Activated CD8-positive, alpha-beta memory T cell treated with anti-CD3 and anti-CD28 coated beads for 24 hours (primary cell): Measurements from ENCODE around the gene ANTXR2.

Source experiments
- DNase-seq: peaks from one replicate; pipeline ENCODE4 v3.0.0-alpha.2; 2020

The ANTXR2 gene

DNA sequence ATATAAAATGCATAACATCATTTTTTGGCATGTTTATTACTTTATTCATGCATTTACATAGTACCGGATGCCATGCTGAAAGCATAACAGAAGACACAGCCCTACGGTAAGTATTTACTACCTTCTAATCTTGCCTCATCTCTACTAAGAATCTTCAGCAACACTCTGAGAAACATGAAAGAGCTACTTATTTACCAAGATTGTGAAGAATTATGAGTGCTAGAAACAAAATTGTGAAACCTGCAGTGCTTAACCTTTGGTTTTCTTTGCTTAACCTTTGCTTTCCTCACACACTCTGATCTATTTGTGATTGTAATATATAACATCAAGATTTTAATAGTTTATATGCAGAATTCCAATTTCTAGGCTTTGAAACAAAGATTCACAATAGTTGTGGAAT lies 7.4 kb downstream of the ANTXR2 start:
- no peak for DNase-seq

DNA sequence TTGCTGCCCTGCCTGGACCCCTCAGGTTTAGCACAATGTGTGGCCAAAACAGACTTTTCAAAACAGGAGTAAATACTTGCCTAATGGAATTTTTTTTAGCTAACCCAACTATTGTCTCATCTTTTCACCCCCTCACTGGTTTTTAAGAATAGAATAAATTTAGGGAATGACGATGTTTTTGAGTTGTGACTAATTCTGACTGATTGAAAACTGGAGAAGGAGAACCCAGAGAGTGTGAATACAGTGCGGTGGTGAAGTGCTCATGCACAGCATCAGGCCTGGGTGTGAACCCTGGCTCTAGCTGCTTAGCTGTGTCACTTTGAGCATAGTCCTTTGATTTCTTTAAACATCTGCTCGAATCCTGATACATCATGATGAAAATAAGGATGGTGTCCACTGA lies 10.5 kb downstream of the ANTXR2 start:
- DNase-seq: no peak

DNA sequence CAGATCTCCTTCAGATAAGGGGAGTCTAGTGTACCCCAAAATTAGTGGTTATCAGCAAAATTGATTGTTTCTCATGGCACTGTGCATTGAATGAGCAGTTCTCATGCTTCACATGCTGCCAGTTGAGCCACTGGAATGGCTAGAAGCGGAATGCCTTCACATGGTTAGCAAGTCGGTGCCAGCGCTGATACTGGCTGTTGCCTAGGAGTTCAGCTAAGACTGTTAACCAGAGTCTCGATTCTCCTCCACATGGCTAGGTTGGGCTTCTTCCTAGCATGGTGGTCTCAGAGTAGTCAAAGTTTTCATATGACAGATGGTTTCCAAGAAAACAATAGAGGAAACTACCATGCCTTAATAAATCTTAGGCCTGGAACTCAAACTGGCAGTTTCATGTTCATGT lies 12.2 kb downstream of the ANTXR2 start:
- DNase-seq: no peak

DNA sequence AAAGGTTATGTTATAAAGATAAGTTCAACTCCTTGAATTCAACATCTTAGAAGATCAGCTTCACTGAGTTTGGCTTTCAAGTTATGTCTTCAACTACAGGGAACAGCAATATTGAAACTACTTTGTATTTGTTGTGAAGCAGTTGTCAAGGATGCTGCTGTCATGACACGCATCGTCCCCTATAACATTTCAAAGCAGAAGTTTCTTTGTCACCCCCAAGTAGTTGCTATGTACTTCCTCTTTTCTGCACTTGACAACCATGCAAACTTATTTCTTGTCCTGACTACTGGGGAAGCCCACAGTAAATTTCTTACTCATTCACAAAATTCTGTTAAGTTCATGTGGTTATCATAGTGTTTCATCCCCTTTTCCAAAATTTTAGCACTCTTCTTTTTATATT lies 14.3 kb downstream of the ANTXR2 start:
- no peak for DNase-seq

DNA sequence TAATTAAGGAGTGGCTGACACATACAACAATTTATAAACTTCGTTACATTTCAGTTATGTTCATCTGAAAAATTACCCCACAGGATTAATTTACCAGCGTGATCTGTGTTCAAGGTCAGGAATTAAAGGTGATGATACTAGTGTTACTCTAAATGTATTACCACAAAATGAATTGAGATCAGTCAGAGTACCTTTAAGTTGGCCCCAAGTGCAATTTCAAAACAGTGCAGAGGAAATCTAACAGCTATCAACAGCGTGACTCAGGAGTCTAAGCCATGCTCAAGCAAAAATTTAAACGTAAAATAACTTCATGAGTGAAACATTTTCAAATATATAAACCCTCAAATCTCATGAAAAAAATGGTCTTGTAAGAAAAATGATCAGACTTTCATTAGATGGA lies 18.7 kb downstream of the ANTXR2 start:
- no peak for DNase-seq

DNA sequence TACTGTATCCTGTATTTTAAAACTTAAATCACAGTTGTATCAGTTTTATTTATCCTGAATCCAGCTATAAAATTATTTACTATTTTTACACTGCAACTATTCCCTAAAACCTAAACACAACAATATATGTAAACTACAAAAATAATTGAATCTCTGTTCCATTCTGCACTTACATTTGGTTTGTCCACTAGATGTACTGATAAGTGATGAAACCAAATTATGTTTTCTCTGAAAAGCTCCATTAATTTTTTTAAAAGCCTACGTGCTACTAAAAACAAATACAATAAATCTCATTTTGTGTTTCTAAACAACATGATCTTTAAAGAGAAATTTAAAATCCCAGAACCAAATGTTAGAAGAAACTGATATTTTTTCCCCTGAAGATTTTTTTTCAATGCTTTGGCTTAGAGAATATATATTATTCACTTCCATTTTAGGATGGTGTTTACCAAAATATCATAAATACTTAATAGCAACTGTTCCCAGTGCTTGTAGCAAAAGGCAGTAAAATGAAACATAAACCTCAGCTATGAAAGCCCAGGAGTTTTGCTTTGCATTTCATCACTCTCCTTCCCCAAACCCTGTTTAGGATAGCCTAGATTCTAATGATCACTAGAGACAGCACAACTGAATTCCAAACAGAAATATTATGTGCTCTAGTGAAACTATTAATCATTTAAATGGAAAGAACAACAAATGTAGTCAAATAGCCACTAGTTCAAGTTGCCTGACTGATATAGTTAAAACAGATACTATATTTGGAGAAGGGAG lies 19.7 kb downstream of the ANTXR2 start:
- no peak for DNase-seq

DNA sequence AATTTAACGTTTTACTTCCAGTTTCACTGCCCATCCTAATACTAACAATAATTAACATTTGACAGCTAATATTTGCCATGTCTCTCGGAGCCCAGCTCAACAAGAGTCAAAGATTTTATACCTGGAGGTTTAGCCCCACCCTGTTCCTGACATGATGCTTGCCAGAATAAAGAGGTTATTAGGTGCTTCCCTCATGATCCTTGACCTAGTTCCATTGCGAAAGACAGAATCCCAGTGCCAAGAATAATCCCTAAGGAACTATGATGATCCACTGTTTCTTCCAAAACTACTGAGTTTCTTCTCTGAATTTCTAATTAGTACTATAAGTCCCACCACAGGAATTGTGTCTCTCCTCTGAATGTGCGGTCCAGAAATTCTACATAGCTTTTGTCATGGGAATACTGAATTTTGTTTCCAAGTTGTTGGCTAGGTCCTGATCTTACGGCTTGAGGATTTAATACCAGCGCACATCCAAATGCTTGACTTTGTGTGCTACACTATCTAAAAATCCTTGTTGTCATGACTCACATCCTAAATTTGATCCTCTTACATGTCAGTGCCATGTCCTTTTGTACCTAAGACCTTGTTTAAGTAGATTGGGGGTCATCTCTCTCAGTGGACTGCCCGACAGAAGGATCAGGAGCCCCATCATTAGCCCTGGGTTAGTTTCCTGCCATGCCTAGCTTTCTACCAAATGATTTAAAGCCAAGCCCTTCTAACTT lies 23.1 kb downstream of the ANTXR2 start:
- DNase-seq: no peak

DNA sequence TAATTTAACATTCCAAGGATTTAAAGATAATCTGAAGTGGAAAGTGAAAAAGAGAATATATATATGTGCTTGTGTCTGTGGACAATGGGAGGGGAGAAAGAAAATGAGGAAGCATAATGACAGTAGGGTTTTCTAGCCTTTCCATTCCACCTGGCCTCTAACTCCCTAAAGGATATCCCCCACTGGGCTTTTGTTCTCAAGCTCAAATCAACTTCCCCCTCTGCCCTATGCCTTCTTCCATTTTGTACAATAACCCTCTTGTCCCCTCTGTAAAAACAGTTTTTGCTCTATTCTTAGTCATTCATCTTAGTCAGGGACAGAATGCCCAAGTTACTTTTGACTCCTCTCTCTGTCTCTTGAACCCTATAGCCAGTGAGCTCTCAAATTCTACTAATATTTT lies 23.6 kb downstream of the ANTXR2 start:
- no peak for DNase-seq

DNA sequence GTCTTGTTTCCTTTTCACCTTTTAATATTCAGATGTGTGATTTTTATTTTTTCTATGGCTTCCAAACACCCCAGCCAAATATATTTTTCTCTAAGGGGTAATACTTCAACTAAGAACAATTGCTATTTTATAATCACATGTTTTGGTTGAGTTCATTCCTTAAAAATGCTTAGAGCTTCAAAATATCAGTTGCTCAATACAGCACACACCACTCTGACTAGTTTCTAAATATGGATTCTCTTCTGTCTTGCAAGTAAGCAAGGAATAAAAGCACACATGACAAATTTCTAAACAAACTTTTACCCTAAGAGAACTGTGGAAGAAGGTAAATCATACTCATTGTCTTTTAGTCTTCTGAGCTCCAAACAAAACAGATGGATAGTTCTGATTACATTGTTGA lies 27.2 kb downstream of the ANTXR2 start:
- no peak for DNase-seq

DNA sequence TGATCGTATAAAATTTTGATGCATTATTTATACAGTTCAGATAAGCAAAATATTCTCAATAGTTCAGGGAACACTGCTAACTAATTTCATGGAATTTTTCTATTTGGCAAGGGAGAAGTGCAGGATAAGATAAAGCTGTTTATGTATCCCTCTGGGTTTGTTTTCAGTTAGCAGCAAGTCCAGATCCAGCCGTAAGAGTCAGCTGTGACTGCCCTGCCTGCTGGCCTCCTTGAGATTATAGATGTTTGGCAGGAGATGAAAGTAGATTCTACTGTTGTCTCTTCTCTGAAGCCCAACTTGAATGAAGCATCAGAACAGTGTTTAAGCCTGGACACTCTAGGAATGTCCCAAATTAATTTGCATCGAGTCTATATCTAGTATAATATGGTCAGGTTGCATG lies 29.5 kb downstream of the ANTXR2 start:
- no peak for DNase-seq

DNA sequence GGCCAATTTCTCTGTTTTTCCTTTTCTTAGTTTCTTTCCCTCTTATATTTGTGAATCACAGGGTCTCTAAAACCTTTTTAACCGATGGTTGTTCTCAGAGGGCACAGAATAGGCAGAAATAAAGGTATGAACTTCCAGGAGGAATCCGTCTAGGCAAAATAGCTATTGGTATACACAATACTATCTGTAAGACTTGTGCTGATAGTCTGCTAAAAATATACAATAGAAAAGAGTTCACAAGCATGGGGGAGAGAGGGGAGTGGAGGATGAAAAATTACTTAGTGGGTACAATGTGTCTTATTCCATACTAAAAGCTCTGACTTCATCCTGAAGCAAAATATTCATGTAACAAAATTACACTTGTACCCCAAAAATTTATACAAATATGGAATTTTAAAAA lies 30.2 kb downstream of the ANTXR2 start:
- no peak for DNase-seq

DNA sequence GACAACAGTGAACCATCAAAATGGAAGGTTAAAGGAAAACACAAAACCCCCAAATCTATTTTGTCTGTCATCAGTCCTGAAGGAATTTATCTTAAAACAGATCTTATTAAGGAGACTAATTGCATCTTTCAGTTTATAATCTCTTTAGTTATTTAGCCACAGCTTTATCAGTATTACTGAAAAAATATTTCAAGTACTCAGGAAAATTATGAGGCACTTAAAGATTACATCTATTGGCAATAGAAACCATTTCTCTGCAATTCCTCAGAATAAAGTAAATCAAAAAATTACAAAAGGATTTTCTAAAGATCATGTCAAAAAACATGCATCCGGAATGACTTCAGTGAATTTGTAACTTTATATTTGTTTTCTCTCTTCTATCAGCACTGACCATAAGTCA lies 35.2 kb downstream of the ANTXR2 start:
- no peak for DNase-seq

DNA sequence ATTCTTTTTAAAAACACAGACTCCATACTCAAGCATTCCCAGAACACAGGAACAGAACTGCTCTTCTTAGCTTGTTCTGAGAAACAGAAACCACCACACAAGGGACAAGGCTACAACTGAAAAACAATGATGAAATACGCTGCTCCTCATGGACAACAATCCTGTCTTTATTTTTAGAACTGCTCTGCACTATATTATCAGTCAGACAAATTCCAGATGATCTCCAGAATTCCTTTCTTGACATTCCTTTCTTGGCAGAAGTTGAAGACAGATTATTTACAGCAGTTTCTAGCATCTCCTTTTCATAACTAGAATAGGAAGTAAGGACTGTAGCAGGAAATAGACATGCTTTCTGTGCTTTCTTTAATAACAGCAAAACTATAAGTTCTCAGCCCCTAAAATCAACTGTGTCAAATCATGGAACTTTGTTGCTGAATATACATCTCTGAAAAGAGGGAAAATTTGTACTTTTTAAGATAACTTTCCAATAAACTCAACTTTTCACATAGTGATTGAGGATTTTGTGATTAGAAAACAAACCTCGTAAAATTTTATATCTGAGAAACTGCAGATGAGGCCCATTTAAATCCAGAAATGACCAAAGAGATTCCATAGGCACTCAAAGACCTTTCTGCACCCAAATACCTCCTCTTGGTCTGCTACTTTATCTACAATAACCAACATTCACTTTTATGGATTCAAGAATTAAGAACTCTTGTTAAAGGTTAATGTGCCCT lies 35.9 kb downstream of the ANTXR2 start:
- DNase-seq: no peak

DNA sequence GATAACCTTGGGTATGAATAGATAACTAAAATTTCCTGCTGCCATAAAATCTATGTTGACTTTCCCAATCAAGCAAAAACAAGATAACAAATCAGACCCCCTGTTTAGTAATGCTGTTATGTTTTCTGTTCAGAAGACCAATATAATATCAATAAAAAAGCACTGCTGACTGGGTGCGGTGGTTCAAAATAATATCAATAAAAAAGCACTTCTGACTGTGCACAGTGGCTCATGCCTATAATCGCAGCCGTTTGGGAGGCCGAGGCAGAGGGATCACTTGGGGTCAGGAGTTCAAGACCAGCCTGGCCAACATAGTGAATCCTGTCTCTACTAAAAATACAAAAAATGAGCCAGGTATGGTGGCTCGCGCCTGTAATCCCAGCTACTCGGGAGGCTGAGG lies 36.7 kb downstream of the ANTXR2 start:
- DNase-seq: no peak

DNA sequence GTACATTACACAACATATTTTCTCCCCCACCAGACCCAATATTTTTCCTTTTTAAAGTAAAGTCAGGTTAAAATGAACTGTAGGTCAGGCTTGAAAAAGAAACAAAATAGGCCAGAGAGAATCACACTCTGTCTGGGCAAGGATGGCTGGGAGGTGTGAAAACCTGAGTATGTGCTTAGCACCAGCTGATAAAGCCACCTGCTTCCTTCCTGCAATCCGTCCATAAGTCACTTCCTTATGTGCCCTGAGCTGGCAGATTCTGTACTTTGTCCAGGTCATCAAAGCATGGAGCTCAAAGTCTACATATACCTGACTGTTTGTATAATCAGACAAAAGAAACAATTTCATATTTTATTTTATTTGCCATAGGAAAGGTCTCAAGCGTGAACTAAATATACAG lies 37.7 kb downstream of the ANTXR2 start:
- no peak for DNase-seq

DNA sequence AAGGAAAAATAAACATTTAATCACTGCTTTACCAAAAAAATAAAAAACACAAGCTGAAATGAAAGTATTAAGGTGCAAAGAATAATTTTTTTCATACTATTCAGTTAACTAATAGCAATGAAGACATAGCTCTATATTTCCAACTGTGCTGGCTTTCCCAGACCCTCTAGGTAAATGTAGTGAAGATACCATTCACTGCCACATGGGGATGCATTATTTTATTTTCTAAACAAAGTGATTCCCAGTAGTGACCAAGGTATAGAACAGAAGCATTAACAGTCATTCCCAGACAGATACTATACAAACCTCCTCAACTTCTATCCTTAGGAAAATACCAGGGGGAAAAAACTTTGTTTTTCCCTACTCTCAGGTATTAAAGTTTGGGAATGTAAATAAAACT lies 39.4 kb downstream of the ANTXR2 start:
- DNase-seq: no peak

DNA sequence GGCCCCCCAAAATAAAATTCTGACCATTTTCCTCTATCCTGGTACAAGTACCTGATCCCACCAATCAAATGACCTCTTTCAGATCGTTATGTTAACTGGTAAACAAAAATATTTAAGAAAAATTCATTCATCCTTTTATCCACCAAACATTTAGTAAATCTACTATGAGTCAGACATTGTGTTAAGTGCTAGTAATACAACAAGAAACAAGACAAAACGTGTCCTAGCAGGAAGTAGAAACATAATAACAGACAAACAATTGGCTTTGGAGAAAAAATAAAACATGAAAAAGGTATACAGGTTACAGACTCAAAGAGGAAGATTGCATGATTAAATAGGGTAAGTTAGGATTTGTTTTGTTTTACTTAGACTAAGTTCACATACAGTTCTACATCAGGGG lies 43.7 kb downstream of the ANTXR2 start:
- no peak for DNase-seq

DNA sequence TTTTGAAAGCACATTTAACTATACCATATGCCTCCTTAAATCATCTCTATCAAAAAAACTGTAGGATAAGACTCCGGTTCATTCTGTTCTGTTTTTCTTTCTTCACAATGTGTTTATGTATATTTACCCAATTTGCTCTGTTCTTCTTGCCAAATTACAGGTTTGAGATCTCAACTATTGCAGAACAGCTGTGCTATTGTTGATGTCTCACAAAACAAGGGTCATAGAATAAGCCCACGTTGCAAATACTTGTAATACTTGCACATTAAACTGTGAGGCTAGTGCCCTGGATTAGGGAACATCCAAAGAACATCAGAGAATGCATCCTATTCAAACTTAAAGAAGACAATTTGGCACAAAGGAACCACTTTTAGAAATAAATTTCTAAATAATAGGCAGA lies 45.4 kb downstream of the ANTXR2 start:
- DNase-seq: no peak

DNA sequence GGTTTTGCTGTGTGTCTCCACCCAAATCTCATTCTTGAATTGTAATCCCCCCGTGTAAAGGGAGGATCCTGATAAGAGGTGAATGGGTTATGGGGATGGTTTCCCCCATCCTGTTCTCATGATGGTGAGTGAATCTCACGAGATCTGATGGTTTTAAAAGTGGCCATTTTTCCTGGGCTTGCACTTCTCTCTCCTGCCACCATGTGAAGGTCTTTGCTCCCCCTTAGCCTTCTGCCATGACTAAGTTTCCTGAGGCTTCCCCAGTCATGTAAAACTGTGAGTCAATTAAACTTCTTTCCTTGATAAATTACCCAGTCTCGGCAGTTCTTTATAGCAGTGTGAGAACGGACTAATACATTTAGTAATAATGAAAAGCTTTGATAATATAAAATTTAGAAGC lies 46.9 kb downstream of the ANTXR2 start:
- no peak for DNase-seq

DNA sequence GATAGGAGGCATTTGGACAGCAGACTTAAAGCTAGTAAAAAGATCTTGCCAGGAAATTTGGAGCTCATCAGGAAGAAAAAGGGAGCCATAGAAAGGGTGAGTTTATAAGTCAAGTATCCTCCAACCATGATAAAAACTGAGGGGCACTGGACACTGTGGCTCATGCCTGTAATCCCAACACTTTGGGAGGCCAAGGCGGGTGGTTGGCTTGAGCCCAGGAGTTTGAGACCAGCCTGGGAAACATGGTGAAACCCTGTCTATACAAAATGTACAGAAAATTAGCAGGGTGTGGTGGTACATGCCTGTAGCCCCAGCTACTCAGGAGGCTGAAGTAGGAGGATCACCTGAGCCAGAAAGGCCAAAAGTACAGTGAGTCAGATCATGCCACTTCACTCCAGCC lies 48.7 kb downstream of the ANTXR2 start:
- no peak for DNase-seq

DNA sequence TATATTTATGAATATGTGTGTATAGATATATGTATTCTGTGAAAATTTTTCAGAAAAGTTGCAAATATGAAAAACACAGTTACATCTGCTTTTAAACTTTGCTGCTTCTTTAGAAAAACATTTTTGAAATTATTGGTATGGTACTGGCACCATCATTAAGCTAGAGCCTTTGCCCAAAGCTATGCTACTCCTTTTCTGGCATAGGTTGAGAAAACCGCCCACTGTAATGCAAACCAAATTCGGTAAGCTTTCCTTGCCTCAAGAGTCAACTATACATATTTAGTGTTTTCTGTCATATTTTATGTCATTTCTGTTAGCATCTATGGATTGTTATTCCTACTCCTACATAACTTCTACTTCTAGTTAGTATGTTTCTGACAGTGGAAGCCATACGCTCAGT lies 50.7 kb downstream of the ANTXR2 start:
- DNase-seq: no peak

DNA sequence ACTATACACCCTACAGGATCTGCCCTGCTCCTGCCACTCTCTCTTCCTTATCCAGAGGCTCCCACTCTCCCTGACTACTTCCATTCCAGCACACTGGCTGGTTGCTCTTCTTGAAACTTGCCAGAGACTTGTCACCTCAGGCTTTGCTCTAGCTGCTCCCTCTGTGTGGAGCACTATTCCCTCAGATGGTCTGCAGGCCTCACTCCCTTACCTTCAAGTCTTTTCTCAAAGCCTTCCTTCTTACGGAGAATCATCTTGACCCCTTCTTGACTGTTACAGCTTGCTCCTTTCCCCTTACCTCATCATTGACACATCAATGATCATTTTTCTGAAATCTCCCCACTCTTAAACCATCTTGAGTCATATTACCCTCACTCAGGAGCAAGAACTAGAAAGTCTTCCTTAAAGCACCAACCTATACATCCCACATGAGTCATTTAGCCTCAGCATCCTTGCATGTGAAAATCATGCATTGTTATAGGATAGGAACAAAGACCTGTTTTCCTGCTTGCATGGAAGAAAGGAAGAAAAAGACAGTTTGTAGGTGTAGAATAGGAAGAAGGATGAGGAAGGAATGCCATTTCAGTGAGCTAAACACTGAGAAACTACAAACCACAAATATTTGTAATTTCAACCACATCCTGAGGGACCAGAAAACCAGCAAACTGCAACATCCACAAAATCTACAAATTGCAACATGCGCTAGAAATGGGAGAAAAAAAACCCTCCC lies 55.7 kb downstream of the ANTXR2 start:
- no peak for DNase-seq

DNA sequence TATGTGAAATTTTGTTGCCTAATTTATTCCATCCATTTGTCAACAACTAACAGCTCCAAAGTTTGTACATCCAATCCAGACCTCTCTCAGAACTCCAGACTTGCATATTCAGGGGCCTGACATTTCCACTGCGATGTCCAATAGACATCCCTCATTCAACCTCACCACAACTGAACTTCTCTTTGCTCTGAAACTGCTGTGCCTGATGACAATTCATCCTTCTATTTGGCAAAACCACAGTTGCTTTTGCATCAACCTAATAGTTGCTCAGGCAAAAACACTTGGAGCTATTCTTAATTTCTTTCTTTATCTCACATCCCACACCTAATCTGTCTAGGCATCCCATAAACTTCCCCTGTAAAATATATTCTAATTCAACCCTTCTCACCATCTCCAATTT lies 56.5 kb downstream of the ANTXR2 start:
- DNase-seq: no peak
